ENCODE measurements around the gene CLPX. TPM values are rescaled to one million over a fixed set of nuclear protein-coding genes. Genes with fewer than 3 reads are reported as not detected.

The CLPX gene
- total RNA-seq, 2 donors from 2014 or later: 36.2 to 41.2 TPM

DNA sequence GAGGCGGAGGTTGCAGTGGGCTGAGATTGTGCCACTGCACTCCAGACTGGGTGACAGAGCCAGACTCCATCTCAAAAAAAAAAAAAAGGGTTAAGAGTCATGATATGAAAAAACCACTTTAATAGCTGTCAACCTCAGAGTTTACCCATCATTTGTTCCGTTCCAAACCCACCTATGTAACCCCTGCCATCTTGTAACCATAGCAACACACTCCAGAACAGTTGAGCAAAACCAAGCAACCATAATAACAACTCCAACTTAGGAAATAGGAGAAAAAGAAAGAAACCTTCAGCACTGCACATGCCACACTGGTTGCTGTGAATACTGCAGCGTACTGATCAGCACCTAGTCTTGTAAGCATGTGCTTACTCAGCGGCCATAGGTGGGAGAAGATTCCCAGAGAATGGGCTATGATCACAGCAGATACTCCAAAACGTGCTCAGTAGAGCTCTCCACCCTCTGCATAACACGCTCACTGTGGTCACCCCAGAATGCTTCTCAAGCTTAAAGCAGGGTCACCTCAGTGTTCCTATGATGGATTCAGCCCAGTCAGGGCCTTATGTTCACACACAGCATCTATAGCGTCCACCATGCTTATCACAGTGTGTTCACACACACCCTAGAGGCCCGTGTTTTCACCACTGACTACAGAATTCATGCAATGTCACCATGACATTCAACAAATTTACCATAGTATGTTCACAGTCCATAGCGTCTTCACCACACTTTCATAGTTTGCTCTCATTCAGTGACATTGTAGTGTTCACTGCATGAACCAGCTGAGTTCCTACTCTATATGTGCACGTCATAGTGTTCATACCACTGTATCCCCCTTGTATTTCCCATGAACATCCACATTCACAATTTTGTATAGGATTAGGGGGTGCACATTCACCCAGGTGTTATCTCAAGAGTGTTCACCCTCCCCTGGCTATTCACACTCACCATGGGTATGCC, 32.7 kb upstream of the CLPX start:
- TF ChIP-seq POLR2AphosphoS5 (IDR thresholded peaks at IDR 0.05): no peak
- TF ChIP-seq, protein P1, sequence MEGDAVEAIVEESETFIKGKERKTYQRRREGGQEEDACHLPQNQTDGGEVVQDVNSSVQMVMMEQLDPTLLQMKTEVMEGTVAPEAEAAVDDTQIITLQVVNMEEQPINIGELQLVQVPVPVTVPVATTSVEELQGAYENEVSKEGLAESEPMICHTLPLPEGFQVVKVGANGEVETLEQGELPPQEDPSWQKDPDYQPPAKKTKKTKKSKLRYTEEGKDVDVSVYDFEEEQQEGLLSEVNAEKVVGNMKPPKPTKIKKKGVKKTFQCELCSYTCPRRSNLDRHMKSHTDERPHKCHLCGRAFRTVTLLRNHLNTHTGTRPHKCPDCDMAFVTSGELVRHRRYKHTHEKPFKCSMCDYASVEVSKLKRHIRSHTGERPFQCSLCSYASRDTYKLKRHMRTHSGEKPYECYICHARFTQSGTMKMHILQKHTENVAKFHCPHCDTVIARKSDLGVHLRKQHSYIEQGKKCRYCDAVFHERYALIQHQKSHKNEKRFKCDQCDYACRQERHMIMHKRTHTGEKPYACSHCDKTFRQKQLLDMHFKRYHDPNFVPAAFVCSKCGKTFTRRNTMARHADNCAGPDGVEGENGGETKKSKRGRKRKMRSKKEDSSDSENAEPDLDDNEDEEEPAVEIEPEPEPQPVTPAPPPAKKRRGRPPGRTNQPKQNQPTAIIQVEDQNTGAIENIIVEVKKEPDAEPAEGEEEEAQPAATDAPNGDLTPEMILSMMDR (IDR thresholded peaks at IDR 0.05): no peak
- no peak for TF ChIP-seq POLR2A (IDR thresholded peaks at IDR 0.05)
- no peak overlapping the region for H3K27ac ChIP-seq
- no peaks in the 10 kb centered on the region for H3K9me3 ChIP-seq
- no peaks in the 10 kb centered on the region for H3K27me3 ChIP-seq (replicated peaks; ENCODE audit: insufficient read depth)
- intact Hi-C loops (cut with DNase I): no loop called here
- no peaks in the 10 kb centered on the region for H3K4me1 ChIP-seq (replicated peaks)
- WGBS: 85% methylated on average over 10 of the region's 10 CpGs
- DNase-seq (ENCODE audit: low spot score): no peak
- H3K36me3 ChIP-seq: no peaks in the 10 kb centered on the region
- no peak overlapping the region for H3K4me3 ChIP-seq

GRCh38 chr15:65215496-65215895, 30.4 kb upstream of the CLPX start:
- no peak for DNase-seq (ENCODE audit: low spot score)
- H3K9me3 ChIP-seq: no peaks in the 10 kb centered on the region
- no peaks in the 10 kb centered on the region for H3K4me1 ChIP-seq (replicated peaks)
- no peaks in the 10 kb centered on the region for H3K36me3 ChIP-seq
- intact Hi-C loops (cut with DNase I): no loop called here
- no peaks in the 10 kb centered on the region for H3K27me3 ChIP-seq (replicated peaks; ENCODE audit: insufficient read depth)
- TF ChIP-seq POLR2AphosphoS5 (IDR thresholded peaks at IDR 0.05) (no peak), POLR2A (IDR thresholded peaks at IDR 0.05) (no peak)
- TF ChIP-seq, protein P1 (IDR thresholded peaks at IDR 0.05): no peak
- H3K27ac ChIP-seq: no peak overlapping the region
- H3K4me3 ChIP-seq: no peak overlapping the region

DNA sequence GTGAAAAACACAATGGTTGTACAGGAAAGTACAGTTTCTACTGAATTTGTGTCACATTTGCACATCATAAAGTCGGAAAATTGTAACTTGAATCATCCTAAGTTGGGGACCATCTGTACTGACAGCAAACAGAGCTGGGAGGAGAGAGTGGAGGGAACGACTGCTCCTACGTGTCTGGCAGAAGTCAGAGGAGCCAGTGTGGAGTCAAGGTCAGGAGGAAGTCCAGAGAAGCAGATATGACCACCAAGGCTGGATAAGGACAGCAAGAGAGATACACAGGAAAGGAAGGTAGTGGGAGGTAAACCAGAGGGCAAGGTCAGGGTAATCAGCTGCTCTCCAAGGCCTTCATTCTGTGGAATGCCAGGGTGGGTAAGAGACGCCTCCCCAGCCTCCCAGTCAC, 28.9 kb upstream of the CLPX start:
- H3K4me1 ChIP-seq (replicated peaks): no peaks in the 10 kb centered on the region
- intact Hi-C loops (cut with DNase I): no loop called here
- no peak for TF ChIP-seq POLR2A (IDR thresholded peaks at IDR 0.05)
- TF ChIP-seq, protein P1 (IDR thresholded peaks at IDR 0.05): no peak
- TF ChIP-seq POLR2AphosphoS5 (IDR thresholded peaks at IDR 0.05): no peak
- H3K9me3 ChIP-seq: no peaks in the 10 kb centered on the region
- no peaks in the 10 kb centered on the region for H3K27me3 ChIP-seq (replicated peaks; ENCODE audit: insufficient read depth)
- H3K27ac ChIP-seq: no peak overlapping the region
- H3K36me3 ChIP-seq: no peaks in the 10 kb centered on the region
- WGBS: 81% methylated on average over 4 of the region's 4 CpGs
- no peak overlapping the region for H3K4me3 ChIP-seq
- DNase-seq (ENCODE audit: low spot score): no peak

GRCh38 chr15:65213241-65213640, 28.1 kb upstream of the CLPX start:
- no peaks in the 10 kb centered on the region for H3K27me3 ChIP-seq (replicated peaks; ENCODE audit: insufficient read depth)
- H3K4me3 ChIP-seq: no peak overlapping the region
- no peak overlapping the region for H3K27ac ChIP-seq
- H3K9me3 ChIP-seq: no peaks in the 10 kb centered on the region
- WGBS: 82% methylated on average over 2 of the region's 2 CpGs
- intact Hi-C loops (cut with DNase I): no loop called here
- H3K36me3 ChIP-seq: no peaks in the 10 kb centered on the region
- no peak for TF ChIP-seq POLR2A (IDR thresholded peaks at IDR 0.05)
- TF ChIP-seq, protein P1 (IDR thresholded peaks at IDR 0.05): no peak
- TF ChIP-seq POLR2AphosphoS5 (IDR thresholded peaks at IDR 0.05): no peak
- no peak for DNase-seq (ENCODE audit: low spot score)
- no peaks in the 10 kb centered on the region for H3K4me1 ChIP-seq (replicated peaks)

- 79% methylated on average over 5 of the region's 5 CpGs for WGBS
These were observed 27.0 kb upstream of the CLPX start for GRCh38 chr15:65212097-65212496.

More at GRCh38 chr15:65212097-65212496, 27.0 kb upstream of the CLPX start:
- Histone ChIP-seq H3K27ac (no peak overlapping the region), H3K9me3 (no peaks in the 10 kb centered on the region), H3K4me3 (no peak overlapping the region), H3K27me3 (replicated peaks; ENCODE audit: insufficient read depth) (no peaks in the 10 kb centered on the region), H3K4me1 (replicated peaks) (no peaks in the 10 kb centered on the region), H3K36me3 (no peaks in the 10 kb centered on the region)
- intact Hi-C loops (cut with DNase I): no loop called here
- no peak for DNase-seq (ENCODE audit: low spot score)
- TF ChIP-seq POLR2A (IDR thresholded peaks at IDR 0.05): no peak
- TF ChIP-seq, protein P1 (IDR thresholded peaks at IDR 0.05): no peak
- no peak for TF ChIP-seq POLR2AphosphoS5 (IDR thresholded peaks at IDR 0.05)

Measured in prostate gland (tissue), 2 donors.